Stomach (tissue), 4 donors: ENCODE results near the gene GLUD1.
"Not testable (repeated sequence)": the region's sequence is repeated elsewhere in the genome, so short reads cannot be mapped to it uniquely, and the experiment has no call there.

Source experiments
- CTCF ChIP-seq, 7 experiments: fragments of 450-650 bp in 4 of 7; fragments of 200-600 bp in 3 of 7; sonication (generic) in 3 of 7; IDR thresholded peaks; one replicate each; pipeline ENCODE4 v1.5.1; 2016 to 2019; ENCODE audit warnings: antibody characterized with exemption in 7 of 7, control low read depth in 2 of 7, mild to moderate bottlenecking in 1 of 7
- EP300 ChIP-seq: sonication (generic); formaldehyde crosslinking; IDR thresholded peaks from one replicate; pipeline ENCODE4 v1.6.1; 2017; ENCODE audit warnings: antibody characterized with exemption
- POLR2A ChIP-seq, 4 donors: fragments of 450-650 bp; IDR thresholded peaks; one replicate each; pipeline ENCODE4 v1.6.1; 2016; ENCODE audit warnings: antibody characterized with exemption in 4 of 4, control low read depth in 2 of 4, mild to moderate bottlenecking in 1 of 4, moderate library complexity in 1 of 4

- not testable (repeated sequence) for TF ChIP-seq CTCF (IDR thresholded peaks at IDR 0.05); EP300; POLR2A (IDR thresholded peaks at IDR 0.05)
These were observed 39.3 kb upstream of the GLUD1 start for GRCh38 chr10:87133936-87134335.
